GM18505 (cell line): Measurements from ENCODE around the gene IL6ST.
"Not testable (repeated sequence)": the region's sequence is repeated elsewhere in the genome, so short reads cannot be mapped to it uniquely, and the experiment has no call there.

Experiments
- ATAC-seq: cut with Tn5 transposase; IDR thresholded peaks from one replicate; pipeline ENCODE4 v1.9.1; 2021; ENCODE audit not compliant: unreplicated experiment
- POLR2A ChIP-seq: IDR thresholded peaks from 4 replicates; pipeline ENCODE4 v1.6.1; 2011; ENCODE audit warnings: borderline replicate concordance; ENCODE audit not compliant: insufficient read depth, insufficient read length; ENCODE audit errors: extremely low read depth

The IL6ST gene

DNA sequence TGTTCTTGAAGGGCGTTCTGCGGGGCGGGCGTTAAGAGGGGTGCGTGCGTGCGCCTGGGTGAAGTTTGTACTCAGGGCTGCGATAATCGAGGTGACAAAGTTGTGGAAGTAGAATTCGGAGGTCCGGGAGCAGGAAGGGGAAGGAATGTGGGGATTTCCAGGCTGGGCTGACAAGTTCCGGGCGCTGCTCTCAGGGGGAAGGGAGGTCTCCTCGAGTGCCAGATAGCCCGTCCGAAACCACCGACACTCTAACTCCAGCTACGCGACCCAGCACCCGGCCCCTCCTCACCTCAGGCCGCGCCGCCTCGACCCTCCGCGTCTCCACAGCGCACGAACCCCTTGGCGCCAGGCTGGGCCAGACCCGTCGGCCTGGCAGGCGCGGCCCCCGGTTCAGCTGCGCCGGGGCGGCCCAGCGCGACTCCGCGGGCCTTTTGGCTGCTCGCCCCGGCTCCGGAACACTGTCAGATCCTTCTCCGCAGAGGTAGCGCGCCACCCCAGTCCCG, at the start of gene IL6ST:
Gene IL6ST, minus strand, starts transcription at position 469 of the 503 bp plus-strand sequence. CDS start 18,685 bp downstream, outside the sequence.
- peak; percentile 71 for TF ChIP-seq POLR2A
- peak; percentile 41 for ATAC-seq

DNA sequence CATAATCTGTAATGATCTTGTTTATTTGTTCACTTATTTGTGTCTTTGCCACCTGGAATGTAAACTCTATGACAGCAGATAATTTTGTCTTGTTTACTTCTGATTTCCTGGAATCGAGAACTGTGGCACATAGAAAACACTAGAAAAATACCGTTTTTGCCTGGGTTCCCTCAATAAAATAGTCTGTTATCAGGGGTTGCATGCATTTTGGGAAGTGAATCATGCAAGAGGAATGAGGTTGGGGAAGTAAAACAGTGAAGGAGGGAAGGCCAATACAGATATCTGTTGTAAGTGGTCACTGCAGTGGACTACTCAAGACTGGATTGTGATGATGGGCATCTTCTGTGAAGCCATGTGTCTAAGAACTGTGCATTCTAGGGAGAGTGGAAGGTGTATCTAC, 45.2 kb upstream of the IL6ST start:
- TF ChIP-seq POLR2A, result no peak

DNA sequence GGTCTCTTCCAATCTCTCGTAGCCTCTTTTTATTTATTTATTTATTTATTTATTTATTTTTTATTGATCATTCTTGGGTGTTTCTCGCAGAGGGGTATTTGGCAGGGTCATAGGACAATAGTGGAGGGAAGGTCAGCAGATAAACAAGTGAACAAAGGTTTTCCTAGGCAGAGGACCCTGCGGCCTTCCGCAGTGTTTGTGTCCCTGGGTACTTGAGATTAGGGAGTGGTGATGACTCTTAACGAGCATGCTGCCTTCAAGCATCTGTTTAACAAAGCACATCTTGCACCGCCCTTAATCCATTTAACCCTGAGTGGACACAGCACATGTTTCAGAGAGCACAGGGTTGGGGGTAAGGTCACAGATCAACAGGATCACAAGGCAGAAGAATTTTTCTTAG, 43.4 kb upstream of the IL6ST start:
- not testable (repeated sequence) for ATAC-seq

More for the DNA sequence above, 45.2 kb upstream of the IL6ST start:
- ATAC-seq, result no peak

DNA sequence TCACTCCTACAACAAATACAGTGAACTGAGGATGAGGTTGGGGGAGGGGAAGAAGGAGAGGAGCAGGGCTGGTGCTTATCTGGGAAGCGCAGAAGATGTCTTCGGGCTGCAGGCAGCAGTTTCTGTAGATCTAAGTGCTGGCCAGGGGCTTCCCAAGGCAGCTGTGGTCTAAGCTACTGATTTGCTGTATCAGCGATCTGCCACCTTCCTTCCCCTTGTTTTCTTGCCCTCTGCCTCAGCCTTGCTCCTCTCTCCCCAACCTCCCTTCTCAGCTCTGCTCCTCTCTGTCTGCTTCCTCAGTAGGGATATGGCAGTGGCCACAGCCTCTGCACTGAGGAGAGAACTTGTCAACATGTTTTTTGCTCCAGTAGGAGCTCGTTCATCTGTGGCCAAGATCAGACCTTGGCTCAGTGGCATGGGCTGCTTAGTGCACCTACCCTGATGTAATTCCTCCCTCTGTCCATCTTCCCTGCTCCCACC, 42.8 kb upstream of the IL6ST start:
- no peak for ATAC-seq
- TF ChIP-seq POLR2A, result no peak

DNA sequence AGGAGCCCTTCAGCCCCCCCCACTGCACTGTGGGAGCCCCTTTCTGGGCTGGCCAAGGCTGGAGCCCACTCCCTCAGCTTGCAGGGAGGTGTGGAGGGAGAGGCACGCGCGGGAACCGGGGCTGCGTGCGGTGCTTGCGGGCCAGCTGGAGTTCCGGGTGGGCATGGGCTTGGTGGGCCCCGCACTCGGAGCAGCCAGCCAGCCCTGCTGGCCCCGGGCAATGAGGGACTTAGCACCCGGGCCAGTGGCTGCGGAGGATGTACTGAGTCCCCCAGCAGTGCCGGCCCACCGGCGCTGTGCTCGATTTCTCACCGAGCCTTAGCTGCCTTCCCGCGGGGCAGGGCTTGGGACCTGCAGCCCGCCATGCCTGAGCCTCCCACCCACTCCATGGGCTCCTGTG, 40.6 kb upstream of the IL6ST start:
- ATAC-seq, result not testable (repeated sequence)

DNA sequence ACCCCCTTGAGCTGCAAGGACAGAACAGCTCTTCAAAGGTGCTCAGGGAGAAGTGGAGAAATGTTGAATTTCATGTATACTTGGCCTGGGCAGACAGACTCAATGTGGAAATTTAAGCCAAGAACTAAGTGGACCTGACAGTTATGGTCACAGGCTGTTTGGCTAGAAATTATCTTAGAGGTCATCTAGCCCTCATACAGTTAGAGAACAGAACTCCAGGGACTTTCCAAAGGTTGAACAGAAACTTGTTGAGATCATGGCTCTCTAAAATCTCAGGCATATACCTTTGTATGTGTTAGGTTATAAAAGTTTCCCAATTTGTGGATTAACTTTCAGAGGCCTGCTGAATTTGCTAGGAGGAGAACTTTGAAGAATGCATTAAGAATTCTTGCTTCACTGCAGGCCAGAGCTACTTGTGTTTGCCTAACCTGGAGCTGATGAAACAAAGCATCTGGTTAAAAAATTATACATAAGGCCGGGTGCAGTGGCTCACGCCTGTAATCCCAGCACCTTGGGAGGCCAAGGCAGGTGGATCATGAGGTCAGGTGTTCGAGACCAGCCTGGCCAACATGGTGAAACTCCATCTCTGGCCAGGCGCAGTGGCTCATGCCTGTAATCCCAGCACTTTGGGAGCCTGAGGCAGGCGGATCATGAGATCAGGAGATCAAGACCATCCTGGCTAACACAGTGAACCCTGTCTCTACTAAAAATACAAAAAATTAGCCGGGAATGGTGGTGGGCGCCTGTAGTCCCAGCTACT, 35.3 kb upstream of the IL6ST start:
- ATAC-seq, result not testable (repeated sequence)

DNA sequence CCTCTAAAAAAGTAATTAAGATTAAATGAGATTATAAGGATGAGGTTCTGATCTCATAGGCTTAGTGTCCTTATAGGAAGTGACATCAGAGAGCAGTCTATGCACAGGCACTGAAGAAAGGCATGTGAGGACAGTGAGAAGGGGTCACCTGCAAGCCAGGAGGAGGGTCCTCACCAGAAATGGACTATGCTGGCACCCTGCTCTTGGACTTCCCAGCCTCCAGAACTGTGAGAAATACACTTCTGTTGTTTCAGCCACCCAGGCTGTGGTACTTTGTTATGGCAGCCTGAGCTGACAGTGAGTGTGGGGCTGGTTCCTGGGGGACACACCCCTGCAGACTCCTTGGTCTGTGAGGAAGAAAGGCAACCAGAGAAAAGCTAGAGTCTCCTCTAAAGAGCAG, 34.7 kb upstream of the IL6ST start:
- TF ChIP-seq POLR2A, result no peak
- ATAC-seq, result no peak

DNA sequence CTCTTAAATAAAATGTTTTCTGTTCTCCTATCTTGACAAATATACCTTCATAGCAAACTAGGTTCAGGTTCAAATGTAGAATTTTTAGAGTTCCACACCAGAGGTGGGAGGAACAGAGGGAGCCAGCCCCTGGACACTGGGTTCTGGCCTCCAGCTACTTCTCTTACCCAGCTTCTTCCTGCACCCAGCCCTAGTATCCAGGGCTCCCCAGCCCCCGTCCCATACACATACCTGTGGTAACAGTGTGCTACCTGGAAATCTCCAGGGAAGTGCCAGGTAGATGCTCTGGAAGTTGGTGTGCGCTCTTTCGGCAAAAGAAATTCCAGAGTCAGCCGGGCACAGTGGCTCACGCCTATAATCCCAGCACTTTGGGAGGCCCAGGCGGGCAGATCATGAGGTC, 33.9 kb upstream of the IL6ST start:
- no peak for ATAC-seq
- TF ChIP-seq POLR2A, result no peak

DNA sequence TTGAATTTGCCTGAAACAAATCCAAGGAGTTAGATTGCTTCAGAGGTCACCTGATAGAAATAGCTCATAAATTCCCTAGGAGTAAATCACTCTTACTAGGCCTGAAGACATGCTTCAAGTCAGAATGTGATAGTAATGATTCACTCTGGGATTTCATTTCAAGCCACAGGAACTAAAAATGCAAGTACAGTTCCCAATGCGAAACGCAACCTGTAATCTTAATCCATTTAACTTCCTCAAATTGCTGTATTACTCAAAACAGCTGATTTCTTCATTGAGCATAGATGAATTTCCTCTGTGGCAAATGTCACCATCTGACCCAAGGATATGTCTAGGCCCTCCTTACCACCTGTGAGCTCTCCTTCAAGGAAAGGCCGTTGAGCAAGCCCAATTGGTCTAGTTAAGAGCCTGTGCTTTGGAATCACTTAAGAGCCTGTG, 32.1 kb upstream of the IL6ST start:
- no peak for TF ChIP-seq POLR2A
- peak; percentile 67 for ATAC-seq

DNA sequence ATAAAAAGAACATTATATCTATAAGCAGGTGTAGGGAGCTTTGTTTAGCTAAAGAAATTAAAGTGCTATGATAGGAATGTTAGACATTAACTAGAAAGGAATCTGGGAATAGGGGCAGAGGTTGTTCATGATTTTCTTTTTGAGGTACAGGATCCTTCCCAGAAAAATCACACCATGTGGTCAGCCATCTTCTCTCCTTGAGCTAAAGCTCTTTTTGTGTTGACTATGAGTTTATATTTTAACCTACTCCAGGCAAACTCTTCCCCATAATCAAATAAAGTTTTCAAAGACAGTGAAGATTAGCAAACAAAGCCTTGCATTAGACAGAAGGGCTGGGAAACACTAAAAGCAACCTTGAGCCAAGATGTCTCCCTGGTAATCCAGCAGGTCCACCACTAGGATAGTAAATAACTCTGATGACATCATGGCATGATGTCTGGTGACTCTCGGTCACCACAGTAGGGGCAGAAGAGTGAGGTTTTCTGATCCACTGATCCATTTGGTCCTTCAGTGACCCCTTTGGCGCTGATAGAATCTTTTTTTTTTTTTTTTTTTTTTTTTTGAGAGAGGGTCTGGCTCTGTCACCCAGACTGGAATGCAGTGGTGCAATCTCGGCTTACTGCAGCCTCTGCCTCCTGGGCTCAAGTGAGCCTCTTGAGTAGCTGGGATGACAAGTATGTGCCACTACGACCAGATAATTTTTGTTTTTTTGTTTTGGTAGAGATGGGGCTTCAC, 30.6 kb upstream of the IL6ST start:
- TF ChIP-seq POLR2A, result no peak
- no peak for ATAC-seq

DNA sequence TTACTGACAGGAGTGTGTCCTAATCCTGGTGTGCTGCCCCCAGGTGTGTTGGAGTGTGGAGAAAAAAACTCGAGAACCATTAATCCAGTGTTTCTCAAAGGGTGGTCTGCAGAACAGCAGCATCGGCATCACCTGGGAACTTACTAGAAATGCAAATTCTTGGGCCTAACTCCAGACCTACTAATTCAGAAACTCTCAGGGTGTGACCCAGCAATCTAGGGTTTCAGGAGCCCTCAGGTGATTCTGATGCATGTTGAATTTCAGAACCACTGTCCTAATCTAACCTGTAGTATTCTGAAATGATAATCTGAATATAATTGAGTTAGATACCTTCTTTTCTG, 30.0 kb upstream of the IL6ST start:
- no peak for ATAC-seq
- TF ChIP-seq POLR2A, result no peak

DNA sequence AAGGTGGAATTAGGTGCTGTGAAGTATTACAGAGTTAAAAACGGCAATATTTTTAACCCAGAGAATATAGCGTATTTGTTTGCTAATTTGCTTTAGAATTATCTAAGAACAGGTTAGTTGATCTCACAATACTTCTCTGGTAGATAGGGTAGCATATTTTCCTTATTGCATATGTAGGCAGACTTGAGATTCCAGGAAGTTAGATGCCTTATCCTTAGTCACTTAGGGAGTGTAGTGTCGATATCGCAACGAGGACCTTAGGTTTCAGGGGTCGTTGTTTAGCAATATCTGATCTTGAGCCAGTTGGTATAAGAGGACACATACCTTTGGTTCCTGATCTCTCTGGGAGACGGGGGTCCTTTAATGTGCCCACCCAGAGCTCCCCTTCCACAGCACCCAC, 28.5 kb upstream of the IL6ST start:
- no peak for TF ChIP-seq POLR2A
- ATAC-seq, result no peak

DNA sequence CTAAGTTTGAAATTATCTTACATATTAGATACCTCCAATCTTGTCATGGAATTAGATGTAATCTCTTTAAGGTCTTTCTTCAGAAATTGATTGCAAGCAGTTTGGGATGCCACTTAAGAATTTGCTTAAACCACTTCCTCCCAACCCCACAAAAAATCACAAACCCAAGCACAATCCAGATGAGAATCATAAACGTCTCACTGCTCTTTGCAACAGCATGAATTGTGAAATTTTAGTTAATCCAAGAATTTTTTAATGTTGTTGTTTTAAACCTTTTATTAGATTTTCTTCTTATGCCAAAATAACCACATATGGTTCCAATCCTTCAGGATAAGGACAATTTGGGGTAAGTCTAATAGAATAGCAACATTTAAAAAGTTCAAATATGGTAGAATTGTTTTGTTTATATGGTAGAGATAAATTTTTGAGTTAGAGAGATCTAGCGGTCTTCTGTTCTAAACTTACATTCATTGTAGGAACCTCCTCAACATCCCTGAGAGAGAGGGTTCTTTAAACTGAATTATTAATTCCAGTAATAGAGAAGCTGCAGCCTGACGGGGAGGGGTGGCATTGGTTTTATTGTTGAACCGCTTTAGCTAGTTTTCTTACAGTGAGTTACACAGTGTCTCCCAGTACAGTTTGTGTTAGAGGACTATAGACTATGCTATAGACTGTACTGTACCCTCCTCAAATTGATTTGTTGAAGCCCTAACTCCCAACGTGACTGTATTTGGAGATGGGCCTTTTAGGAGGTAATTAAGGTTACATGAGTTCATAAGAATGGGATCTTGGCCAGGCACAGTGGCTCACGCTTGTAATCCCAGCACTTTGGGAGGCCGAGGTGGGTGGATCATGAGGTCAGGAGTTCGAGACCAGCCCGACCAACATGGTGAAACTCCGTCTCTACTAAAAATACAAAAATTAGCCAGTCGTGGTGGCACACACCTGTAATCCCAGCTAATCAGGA, 24.8 kb upstream of the IL6ST start:
- TF ChIP-seq POLR2A, result no peak
- ATAC-seq, result no peak
